ENCODE measurements around the gene CNOT3. TPM values are rescaled to one million over a fixed set of nuclear protein-coding genes. Genes with fewer than 3 reads are reported as not detected.

Gene CNOT3
- total and polyA plus RNA-seq, 2 donors (not counting 3 experiments of a cell fraction or from before 2014, with no cell fraction given), result 20.4 to 74.7 TPM

DNA sequence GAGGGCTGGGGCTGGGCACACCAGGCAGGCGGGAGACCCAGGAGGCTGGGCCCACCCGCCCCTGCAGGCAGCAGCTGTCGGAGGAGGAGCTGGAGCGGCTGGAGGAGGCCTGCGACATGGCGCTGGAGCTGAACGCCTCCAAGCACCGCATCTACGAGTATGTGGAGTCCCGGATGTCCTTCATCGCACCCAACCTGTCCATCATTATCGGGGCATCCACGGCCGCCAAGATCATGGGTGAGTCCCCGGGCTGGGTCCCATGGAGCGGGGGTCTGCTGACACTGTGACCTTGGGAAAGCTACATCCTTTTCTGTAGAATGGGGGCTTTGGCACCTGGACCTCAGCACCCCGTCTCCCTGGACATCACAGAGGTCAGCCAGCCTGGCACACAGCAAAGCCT is 13.9 kb upstream of the CNOT3 start:
- no peaks in the 10 kb centered on the region for H3K79me2 ChIP-seq (ENCODE audit: control insufficient read depth, insufficient read depth, low read length)
- FAIRE-seq, result no peak
- H3K27ac ChIP-seq (ENCODE audit: insufficient read depth, low read depth, low read length), result no peak overlapping the region
- H3K4me2 ChIP-seq (ENCODE audit: insufficient read depth, low read length), result no peak overlapping the region
- no TSS peak for BruUV-seq (replicated peaks)
- H3K9ac ChIP-seq (replicated peaks; ENCODE audit: extremely low read depth, insufficient read depth, low read length), result no peak overlapping the region
- intact Hi-C loops (cut with micrococcal nuclease) (no loop called here), dilution Hi-C loops (cut with MboI; ENCODE audit: extremely low pct_ligation_motif_present, low sequenced_read_pairs) (no loop called here)
- no peak overlapping the region for H2AFZ ChIP-seq (ENCODE audit: low read depth, low read length)
- TF ChIP-seq MYC (IDR thresholded peaks at IDR 0.05; ENCODE audit: low read depth, low read length) (no peak), EZH2 (IDR thresholded peaks at IDR 0.05; ENCODE audit: borderline replicate concordance, low read depth, low read length, severe bottlenecking) (no peak), JUN (IDR thresholded peaks at IDR 0.05; ENCODE audit: borderline replicate concordance, insufficient read depth, insufficient read length, low read depth) (no peak)
- TF ChIP-seq, protein P1, sequence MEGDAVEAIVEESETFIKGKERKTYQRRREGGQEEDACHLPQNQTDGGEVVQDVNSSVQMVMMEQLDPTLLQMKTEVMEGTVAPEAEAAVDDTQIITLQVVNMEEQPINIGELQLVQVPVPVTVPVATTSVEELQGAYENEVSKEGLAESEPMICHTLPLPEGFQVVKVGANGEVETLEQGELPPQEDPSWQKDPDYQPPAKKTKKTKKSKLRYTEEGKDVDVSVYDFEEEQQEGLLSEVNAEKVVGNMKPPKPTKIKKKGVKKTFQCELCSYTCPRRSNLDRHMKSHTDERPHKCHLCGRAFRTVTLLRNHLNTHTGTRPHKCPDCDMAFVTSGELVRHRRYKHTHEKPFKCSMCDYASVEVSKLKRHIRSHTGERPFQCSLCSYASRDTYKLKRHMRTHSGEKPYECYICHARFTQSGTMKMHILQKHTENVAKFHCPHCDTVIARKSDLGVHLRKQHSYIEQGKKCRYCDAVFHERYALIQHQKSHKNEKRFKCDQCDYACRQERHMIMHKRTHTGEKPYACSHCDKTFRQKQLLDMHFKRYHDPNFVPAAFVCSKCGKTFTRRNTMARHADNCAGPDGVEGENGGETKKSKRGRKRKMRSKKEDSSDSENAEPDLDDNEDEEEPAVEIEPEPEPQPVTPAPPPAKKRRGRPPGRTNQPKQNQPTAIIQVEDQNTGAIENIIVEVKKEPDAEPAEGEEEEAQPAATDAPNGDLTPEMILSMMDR (IDR thresholded peaks at IDR 0.05; ENCODE audit: extremely low read depth in 1 of 2, insufficient read depth in 1 of 2, low read depth in 1 of 2, low read length in 2 of 2), result no peak
- no peaks in the 10 kb centered on the region for H3K27me3 ChIP-seq (ENCODE audit: control insufficient read depth in 2 of 2, insufficient read depth in 2 of 2, low read length in 2 of 2)
- no peaks in the 10 kb centered on the region for H3K4me1 ChIP-seq (ENCODE audit: control insufficient read depth, extremely low read depth, insufficient read depth, low read length)
- H3K9me3 ChIP-seq (replicated peaks; ENCODE audit: control insufficient read depth, insufficient read depth, low read length), result no peaks in the 10 kb centered on the region
- H4K20me1 ChIP-seq (replicated peaks; ENCODE audit: control insufficient read depth, extremely low read depth, insufficient read depth, low read length), result no peaks in the 10 kb centered on the region
- H3K36me3 ChIP-seq (ENCODE audit: control insufficient read depth in 2 of 2, extremely low read depth in 1 of 2, insufficient read depth in 2 of 2, low read length in 2 of 2), result peaks cover 9 to 54% of the 10 kb centered on the region in 2 experiments
- ChIA-PET CTCF (interaction anchor here (0.7 kb wide), 1 partner anchor 9 kb away, joined by 3 read pairs; the partner anchor contains the start of genes PRPF31 and TFPT), POLR2A (interaction anchor here (1.0 kb wide), 2 partner anchors 8 to 13 kb away, joined by 4 to 5 read pairs; partner anchors contain the start of genes PRPF31 and TFPT)
- DNase-seq (ENCODE audit: low read depth, low spot score), result no peak
- H3K9me1 ChIP-seq (replicated peaks; ENCODE audit: control insufficient read depth, extremely low read depth, insufficient read depth, low read length), result no peaks in the 10 kb centered on the region
- H3K4me3 ChIP-seq (replicated peaks in 1 of 3; ENCODE audit: insufficient read depth in 1 of 3, low read depth in 1 of 3, low read length in 3 of 3), result no peak overlapping the region

DNA sequence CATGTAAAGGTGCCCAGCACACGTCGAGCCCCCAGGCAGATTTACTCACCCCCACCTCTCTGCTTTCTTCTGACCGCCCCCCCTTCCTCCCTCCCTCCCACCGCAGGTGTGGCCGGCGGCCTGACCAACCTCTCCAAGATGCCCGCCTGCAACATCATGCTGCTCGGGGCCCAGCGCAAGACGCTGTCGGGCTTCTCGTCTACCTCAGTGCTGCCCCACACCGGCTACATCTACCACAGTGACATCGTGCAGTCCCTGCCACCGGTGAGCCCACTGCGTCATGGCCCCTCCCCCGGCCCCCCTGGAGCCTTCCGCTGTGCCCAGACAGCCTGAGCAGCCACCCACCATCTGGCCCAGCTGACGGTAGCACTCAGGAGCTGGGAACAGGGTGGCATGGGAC is 13.2 kb upstream of the CNOT3 start:
- Histone ChIP-seq H3K9ac (replicated peaks; ENCODE audit: extremely low read depth, insufficient read depth, low read length) (no peak overlapping the region), H3K27me3 (ENCODE audit: control insufficient read depth in 2 of 2, insufficient read depth in 2 of 2, low read length in 2 of 2) (no peaks in the 10 kb centered on the region), H3K9me3 (replicated peaks; ENCODE audit: control insufficient read depth, insufficient read depth, low read length) (no peaks in the 10 kb centered on the region), H2AFZ (ENCODE audit: low read depth, low read length) (no peak overlapping the region), H3K36me3 (ENCODE audit: control insufficient read depth in 2 of 2, extremely low read depth in 1 of 2, insufficient read depth in 2 of 2, low read length in 2 of 2) (peaks cover 11 to 61% of the 10 kb centered on the region in 2 experiments), H3K4me1 (ENCODE audit: control insufficient read depth, extremely low read depth, insufficient read depth, low read length) (no peaks in the 10 kb centered on the region), H3K79me2 (ENCODE audit: control insufficient read depth, insufficient read depth, low read length) (no peaks in the 10 kb centered on the region), H3K4me2 (ENCODE audit: insufficient read depth, low read length) (no peak overlapping the region), H3K4me3 (replicated peaks in 1 of 3; ENCODE audit: insufficient read depth in 1 of 3, low read depth in 1 of 3, low read length in 3 of 3) (no peak overlapping the region), H3K9me1 (replicated peaks; ENCODE audit: control insufficient read depth, extremely low read depth, insufficient read depth, low read length) (no peaks in the 10 kb centered on the region), H4K20me1 (replicated peaks; ENCODE audit: control insufficient read depth, extremely low read depth, insufficient read depth, low read length) (no peaks in the 10 kb centered on the region), H3K27ac (ENCODE audit: insufficient read depth, low read depth, low read length) (no peak overlapping the region)
- CTCF ChIA-PET, result no interaction called here
- no peak for FAIRE-seq
- POLR2A ChIA-PET, result interaction anchor here (1.0 kb wide), 1 partner anchor 12 kb away, joined by 4 read pairs; no protein-coding TSS in a partner anchor
- TF ChIP-seq EZH2 (IDR thresholded peaks at IDR 0.05; ENCODE audit: borderline replicate concordance, low read depth, low read length, severe bottlenecking) (no peak), GATA2 (IDR thresholded peaks at IDR 0.05; ENCODE audit: insufficient read depth, insufficient read length, low read depth, low read length) (no peak), FOS (IDR thresholded peaks at IDR 0.05; ENCODE audit: borderline replicate concordance, insufficient read depth, low read length) (no peak), POLR2A (IDR thresholded peaks at IDR 0.05; ENCODE audit: low read depth, low read length) (no peak), MYC (IDR thresholded peaks at IDR 0.05; ENCODE audit: low read depth, low read length) (no peak), JUN (IDR thresholded peaks at IDR 0.05; ENCODE audit: borderline replicate concordance, insufficient read depth, insufficient read length, low read depth) (no peak), POLR2AphosphoS5 (IDR thresholded peaks at IDR 0.05; ENCODE audit: insufficient read depth, low read depth, low read length) (no peak)
- TF ChIP-seq, protein P2, sequence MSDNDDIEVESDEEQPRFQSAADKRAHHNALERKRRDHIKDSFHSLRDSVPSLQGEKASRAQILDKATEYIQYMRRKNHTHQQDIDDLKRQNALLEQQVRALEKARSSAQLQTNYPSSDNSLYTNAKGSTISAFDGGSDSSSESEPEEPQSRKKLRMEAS (IDR thresholded peaks at IDR 0.05; ENCODE audit: insufficient read depth, insufficient read length), result no peak
- TF ChIP-seq, protein P1 (IDR thresholded peaks at IDR 0.05; ENCODE audit: extremely low read depth in 1 of 2, insufficient read depth in 1 of 2, low read depth in 1 of 2, low read length in 2 of 2), result no peak
- intact Hi-C loops (cut with micrococcal nuclease), result no loop called here
- BruUV-seq (replicated peaks), result no TSS peak
- no peak for DNase-seq (ENCODE audit: low read depth, low spot score)
- dilution Hi-C loops (cut with MboI; ENCODE audit: extremely low pct_ligation_motif_present, low sequenced_read_pairs), result no loop called here

Data from endothelial cell of umbilical vein (primary cell).